Hematopoietic multipotent progenitor cell treated with erythropoietin and hydrocortisone succinate and interleukin-3 and kit ligand, for 8 days (in vitro differentiated cells): ENCODE data around the gene HSPB2.
"Not testable (repeated sequence)": the region's sequence is repeated elsewhere in the genome, so short reads cannot be mapped to it uniquely, and the experiment has no call there.

Experiments used
- DNase-seq: peaks from one replicate; pipeline ENCODE4 v3.0.0-alpha.2; 2015

Gene HSPB2, protein sequence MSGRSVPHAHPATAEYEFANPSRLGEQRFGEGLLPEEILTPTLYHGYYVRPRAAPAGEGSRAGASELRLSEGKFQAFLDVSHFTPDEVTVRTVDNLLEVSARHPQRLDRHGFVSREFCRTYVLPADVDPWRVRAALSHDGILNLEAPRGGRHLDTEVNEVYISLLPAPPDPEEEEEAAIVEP

DNA sequence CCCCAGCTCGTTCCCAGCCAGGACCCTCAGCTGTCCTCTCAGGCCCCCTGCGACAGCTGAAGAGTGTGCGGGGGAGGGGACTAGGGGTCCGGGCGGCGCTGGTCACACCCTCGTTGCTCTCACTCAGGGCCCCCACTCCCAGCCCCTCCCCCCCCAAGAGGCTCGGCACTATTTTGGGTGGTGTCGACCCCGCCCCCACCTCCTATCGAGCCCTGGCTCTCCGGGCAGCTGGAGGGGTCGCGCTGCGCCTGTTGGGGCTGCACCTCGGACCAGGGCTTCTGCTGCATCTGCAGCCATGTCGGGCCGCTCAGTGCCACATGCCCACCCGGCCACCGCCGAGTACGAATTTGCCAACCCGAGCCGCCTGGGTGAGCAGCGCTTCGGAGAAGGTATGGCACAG, at the start of gene HSPB2:
HSPB2 (plus strand) TSS at position 200 of the 400 bp plus-strand sequence; CDS start at position 296, 96 bp downstream.
- no peak for DNase-seq

DNA sequence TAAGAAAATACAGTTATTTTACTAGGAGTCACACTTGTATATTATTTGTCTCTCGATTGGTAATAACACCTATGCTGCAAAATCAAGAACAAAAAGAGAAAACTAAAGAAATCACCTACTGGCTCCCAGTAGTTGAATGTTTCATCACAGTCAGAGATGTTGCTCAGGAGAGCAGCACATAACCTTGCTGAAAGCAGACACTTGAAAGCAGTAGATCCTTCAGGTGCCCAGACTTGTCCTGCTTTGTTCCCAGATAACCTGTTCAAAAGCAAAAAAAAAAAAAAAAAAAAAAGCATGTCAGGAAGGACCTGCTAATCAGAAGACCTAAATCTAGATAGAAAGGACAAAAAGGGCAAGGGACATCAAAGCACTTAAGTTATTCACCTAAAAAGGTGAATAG, 42.4 kb upstream of the HSPB2 start:
- DNase-seq, result no peak

DNA sequence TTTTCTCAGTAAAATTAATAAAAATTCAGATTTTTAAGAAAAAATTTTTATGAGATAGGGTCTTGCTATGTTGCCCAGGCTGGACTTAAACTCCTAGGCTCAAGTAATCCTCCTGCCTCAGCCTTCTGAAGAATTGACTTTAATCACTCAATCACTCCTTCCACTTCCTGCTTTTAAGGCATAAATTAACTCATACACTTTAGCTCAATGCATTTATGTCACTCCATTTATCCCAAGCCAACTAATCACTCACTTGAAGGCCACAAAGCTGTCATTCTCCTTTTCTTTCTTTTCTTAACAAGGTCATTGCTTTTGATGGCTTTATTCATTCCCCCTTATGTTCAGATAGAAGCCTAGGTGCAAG, 42.0 kb upstream of the HSPB2 start:
- DNase-seq, result no peak

DNA sequence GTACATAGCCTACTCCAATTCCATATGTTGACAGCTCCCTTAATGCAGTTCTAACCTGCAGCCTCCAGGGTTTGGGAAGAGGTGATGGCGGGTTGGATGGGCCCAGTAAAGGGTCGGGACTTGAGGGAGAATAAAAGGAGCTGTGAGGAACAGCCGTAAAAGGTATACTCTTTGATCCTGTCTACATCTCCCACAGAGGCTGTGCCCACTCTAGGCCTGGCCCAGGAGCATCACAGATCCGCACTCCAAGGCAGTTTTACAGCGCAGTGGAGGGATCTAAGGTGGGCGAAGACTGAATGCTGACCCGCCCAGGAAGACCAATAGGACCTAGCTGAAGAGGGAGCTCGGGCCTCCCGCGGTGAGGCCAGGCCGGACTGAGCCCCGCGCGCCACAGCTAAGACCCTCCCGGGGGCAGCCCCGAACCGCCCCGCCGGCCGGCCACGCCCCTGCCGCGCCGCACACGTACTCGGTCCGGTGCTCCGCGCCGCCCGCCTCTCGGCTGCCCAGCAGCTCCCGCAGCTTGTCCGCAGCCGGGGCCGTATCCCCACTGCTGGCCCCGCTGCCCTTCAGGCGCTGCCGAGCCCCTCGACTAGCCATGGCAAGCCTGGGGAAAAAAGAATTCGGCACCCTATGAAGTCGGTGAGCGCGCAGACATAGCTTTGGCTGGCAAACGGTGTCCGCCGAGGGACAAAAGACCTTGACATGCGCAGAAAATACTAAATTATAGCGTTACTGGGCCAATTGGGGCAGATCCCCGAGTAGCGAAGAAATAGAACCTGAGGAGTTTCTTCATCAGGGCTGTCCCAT, 41.4 kb upstream of the HSPB2 start, which contains the start of gene ALG9:
ALG9 (minus strand) TSS at position 696 of the 807 bp plus-strand sequence; CDS start at position 597, 99 bp downstream.
- DNase-seq, result peak; percentile 84

DNA sequence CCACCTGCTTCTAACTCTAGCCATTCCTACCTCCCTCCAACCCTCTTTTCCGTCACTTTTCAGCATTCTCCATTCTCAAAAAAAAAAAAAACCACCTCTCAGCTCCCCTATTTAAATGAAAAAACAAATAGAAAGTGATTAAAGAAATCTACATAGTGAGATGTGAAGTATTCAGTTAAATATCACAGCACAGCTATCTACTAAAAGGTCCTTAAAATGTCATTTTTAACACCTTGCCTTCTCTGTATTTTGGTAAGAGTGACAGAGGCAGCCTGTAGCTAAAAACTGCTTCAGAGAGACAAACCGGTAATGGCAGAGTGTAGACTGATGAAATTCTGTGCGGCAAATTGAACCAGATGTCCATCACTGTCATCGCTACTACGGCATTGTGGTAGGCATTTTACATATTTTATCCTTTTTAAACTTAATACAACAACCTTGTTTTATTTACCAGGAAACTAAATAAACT, 40.8 kb upstream of the HSPB2 start:
- no peak for DNase-seq

DNA sequence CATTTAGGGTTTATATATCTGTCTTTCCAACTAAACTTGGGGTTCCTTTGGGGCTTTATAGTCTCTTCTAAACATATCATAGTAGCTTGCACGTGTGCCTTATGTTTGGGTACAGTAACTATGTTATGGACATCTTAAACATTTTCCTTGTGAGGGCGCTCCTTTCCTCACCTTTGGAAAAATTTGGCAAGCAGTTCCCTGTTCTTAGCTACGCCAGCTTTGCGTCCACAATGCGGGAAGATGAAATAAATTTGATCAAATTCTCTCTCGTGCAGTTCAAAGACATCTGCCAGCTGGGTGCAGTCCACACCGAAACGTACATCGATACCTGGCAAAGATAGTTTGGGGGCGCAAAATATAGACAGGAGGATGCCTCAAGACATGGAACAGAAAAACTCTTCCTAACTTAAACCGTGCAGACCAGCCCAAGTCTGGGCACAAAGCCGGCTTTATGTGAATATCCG, 34.1 kb upstream of the HSPB2 start:
- no peak for DNase-seq

DNA sequence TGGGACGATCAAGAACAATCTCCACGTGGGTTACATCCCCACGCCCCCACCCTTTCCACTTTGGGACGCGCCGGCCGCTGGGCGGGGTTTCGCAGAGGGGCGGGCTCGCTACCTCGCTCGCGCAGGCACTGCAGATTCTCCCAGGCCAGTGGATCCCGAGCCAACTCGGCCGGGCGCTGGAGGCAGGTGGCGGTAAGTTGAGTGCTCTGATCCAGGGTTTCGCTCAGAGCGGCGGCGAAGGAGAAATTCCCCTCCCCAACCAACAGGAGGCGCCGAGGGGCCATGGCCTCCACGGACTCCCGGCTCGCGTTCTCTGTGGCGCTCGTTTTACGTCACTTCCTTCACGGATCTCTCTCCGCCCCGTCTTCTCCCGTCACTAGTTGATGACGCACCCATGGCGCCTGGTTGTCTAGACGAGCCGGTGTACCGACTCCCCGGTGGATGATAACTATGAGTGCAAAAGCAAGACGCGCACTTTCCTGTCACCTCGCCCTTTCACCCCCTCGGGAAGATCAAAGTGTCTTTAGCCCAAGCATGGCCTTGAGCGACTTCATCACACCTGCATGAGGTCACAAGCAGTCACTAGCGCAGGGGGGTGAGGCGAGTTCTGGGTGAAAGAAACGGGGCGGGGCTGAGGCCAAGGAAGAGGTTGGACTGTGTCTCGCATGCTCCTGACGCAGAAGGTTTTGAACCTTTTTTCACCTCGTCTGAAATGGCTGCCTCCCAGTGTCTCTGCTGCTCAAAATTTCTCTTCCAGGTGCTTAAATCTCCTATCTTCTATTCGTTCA, 33.5 kb upstream of the HSPB2 start, which contains the start of the genes CFAP68 and FDXACB1:
CFAP68 (plus strand) TSS at position 693 of the 788 bp plus-strand sequence; CDS start at position 713, 20 bp downstream.
FDXACB1 (minus strand) TSS at position 317 of the 788 bp plus-strand sequence; CDS start at position 284, 33 bp downstream.
- peak; percentile 98 for DNase-seq

DNA sequence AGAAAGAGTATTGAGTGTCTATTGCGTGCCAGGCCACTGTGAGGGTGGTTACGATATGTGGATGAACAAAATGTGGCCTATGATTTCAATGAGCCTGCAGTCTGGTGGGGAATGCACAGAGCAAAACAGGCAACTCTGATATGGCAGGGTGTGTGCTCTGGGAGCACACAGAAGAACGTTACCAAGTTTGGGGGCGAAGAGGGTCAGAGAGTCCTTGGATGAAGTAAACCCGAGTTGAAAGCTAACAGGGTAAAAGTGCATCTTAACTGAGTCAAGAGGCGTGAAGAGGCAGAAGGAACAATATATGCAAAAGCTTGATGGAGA, 32.9 kb upstream of the HSPB2 start:
- DNase-seq, result no peak

DNA sequence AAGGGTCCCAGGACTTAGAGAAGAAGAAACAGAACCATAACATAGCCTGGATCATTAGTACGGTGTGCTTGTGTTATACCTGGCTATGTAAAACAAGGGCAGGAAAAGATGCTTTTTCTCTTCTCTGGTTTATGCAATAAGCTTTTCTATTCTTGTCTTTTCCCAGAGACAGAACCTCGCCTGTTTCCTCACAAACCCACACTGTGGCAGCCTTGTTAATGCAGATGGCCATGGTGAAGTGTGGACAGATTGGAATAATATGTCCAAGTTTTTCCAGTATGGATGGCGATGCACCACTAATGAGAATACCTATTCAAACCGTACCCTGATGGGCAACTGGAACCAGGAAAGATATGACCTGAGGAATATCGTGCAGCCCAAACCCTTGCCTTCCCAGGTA, 30.3 kb upstream of the HSPB2 start:
- DNase-seq, result no peak

DNA sequence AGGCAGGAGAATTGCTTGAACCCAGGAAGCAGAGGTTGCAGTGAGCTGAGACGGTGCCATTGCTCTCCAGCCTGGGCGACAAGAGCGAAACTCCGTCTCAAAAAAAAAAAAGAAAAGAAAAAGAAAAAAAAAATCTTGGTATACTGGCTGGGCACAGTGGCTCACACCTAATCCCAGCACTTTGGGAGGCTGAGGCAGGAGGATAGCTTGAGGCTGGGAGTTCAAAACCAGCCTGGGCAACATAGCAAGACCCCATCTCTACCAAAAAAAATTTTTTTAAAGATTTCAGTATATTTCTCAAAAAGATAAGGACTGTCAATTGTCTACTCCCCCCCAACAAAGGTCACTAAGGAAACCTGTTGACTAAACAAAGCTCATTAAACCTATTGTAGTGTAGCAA, 27.5 kb upstream of the HSPB2 start:
- DNase-seq, result not testable (repeated sequence)

DNA sequence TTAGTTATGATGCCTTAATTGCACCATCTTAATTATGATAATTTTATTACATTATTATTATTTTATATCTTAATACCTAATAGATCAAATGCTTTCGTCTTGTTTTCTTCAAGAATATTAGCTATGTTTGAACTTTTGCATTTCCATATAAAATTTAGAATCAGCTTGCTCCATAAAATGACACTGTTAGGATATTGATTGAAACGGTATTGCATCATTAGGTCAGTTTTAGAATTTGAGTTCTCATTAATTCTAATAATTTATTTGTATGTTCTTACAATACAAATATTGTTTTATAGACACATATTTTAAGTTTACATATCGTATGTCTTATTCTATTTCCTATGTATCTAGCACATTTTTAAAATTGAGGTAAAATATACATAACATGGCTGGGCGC, 26.5 kb upstream of the HSPB2 start:
- DNase-seq, result no peak

DNA sequence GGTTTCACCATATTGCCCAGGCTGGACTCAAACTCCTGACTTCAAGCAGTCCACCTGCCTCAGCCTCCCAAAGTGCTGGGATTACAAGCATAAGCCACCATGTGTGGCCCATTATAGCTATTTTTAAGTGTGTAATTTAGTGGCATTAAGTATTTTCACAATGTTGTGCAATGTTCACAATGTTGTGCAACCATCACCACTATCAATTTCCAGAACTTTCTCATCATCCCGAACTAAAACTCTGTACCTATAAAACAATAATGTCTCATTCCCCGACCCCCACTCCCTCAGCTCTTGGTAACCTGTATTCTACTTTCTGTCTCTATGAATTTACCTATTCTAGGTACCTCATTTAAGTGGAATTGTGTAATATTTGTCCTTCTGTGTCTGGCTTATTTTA, 25.7 kb upstream of the HSPB2 start:
- DNase-seq, result no peak

DNA sequence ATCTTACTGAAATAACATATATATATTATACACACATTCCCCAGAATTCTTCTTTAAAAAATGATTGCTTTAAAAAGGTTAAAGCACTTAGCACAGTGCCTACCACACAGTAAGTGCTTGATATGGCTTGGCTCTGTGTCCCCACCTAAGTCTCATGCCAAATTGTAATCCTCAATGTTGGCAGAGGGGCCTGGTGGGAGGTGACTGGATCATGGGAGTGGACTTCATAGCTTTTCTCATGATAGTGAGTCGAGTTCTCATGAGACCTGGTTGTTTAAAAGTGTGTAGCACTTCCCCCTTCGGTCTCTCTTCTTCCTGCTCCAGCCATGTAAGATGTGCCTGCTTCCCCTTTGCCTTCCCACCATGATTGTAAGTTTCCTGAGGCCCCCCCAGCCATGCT, 7.1 kb upstream of the HSPB2 start:
- no peak for DNase-seq

DNA sequence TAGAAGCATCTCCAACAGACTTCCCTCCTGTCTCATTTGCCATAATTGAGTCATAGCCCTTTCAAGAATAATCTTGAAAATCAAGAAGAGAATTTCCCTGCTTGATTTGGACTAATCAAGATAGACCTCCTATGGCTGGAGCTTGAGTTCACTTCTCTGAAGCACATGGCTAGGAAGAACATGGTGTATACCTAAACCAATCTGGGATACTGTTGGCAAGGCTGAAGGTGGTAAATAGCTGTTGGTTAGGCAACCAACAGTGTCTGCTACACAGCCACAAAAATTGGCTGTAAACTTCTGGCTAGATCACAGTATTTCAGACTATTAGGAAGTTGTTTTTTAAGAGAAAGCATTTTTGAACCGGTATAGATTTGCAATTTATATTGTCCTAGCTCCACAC, 5.9 kb upstream of the HSPB2 start:
- no peak for DNase-seq

DNA sequence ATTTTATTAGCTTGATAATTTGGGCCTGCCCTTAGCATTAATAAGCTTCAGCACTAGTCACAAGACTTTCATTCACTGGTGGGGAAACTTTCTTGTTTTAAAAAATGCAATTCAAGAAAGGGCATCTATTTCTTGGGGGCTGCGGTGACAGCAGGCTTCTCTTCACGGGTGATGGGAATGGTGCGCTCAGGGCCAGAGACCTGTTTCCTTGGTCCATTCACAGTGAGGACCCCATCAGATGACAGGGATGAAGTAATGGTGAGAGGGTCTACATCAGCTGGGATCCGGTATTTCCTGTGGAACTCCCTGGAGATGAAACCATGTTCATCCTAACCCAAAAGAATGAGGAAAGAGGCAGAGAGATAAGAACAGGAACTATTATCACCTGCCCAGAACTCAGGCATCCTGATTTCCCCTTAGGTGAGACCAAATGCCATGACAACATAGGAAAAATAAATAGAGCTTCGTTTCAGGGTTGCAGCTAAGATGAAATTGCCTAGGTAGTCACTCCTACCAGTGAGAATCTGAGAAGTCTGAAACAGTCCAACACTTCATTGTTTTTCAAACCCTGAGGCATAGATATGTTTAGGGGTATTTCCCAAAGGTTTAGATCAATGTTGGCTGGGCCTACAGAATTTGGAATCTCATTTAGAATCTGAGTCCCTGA, 3.8 kb upstream of the HSPB2 start:
- DNase-seq, result no peak

DNA sequence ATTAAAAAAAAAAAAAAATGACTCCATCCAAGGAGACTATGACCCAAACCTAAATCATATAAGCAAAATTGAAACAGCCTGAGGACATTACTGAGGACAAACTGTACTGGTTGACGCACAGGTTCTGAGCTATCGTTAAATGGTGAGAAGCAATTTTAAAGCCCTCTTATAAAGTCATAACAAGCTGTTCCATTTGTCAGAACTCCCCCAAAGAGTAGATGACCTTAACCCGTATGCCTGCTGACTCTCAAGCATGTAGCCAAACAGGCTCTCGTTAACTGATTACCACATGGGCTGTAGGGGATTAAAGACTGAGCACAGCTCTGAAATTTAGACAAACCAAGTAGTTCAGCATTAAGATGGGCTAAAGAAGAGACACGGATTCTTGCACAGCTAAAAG, 3.2 kb upstream of the HSPB2 start:
- no peak for DNase-seq

DNA sequence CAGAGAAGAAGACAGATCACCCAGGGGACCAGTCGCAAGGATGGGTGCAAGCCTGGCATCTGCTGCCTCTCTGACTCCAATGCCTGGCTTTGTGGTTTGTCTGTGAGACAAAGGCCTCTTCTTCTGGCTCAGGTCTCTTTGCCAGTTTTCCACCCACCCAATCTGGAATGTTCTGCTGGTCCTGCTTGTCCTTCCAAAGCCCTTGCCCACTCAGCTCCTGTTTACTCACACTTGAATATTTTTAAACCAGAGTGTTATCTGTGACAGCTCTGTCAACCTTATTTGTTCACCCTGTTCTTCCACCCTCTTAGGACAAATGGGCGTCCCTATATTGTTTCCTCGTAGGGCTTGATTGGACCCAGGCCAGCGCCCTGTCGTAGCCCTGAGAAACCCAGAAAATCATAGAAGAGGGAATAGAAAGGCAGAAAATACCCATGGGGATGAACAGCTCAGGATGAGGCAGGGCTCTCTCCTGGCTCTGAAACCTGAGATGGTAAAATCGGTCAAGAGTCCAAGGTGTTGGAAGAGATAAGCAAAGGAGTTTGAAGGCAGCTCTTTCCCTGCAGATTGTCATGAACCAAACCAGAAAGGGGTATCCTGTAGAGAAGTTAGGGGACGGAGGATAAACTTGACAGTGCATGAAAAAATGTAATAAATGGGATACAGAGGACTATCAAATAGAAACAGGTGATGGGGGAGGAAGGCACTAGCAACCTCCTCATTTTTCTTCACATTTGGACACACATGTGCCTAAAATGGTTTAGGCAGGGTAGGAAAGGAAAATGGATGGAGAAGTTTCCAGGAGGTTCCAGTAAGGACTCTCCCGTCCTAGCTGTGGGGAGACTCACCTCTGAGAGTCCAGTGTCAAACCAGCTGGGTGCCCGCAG, 1.6 kb upstream of the HSPB2 start:
- no peak for DNase-seq

DNA sequence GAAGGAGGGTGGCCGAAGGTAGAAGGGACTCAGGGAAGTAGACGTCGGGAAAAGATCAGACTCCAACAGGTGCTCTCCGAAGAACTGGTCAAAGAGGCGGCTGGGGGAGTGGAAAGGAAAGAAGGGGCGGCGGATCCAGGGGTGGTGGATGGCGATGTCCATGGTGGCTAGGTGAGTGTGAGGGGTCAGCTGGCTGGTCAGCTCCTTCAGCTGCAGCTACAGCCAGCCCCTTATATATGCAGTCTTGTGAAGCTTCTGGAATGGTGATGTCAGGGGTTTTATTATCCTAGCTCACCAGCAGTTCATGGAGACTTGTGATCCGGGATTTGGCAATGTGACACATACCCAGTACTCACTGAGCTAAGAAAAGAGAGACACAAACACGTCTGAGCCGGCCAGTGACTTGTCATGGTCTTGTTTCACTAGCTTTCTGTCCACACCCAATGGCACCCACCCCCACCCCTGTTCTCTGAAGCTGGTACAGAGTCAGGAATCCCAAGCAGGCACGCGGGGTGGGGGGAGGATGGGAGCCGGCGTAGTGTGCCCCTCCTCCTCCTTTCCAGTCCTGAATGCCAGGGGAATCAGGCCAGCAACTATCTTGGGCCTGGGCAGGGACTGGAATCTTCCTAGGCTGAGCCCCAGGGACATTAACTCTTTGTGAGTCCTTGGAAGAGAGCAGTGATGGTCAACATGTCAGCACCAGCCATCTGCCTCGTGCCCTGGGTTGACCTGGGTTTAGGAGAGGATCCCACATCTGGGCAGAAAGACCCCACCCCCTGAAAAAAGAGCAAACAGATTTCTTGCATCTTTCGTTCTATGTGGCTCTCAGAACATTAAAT, 752 bp upstream of the HSPB2 start, which contains the start of gene CRYAB:
CRYAB (minus strand) TSS at position 208 of the 839 bp plus-strand sequence; CDS start at position 162, 46 bp downstream.
- DNase-seq, result no peak

DNA sequence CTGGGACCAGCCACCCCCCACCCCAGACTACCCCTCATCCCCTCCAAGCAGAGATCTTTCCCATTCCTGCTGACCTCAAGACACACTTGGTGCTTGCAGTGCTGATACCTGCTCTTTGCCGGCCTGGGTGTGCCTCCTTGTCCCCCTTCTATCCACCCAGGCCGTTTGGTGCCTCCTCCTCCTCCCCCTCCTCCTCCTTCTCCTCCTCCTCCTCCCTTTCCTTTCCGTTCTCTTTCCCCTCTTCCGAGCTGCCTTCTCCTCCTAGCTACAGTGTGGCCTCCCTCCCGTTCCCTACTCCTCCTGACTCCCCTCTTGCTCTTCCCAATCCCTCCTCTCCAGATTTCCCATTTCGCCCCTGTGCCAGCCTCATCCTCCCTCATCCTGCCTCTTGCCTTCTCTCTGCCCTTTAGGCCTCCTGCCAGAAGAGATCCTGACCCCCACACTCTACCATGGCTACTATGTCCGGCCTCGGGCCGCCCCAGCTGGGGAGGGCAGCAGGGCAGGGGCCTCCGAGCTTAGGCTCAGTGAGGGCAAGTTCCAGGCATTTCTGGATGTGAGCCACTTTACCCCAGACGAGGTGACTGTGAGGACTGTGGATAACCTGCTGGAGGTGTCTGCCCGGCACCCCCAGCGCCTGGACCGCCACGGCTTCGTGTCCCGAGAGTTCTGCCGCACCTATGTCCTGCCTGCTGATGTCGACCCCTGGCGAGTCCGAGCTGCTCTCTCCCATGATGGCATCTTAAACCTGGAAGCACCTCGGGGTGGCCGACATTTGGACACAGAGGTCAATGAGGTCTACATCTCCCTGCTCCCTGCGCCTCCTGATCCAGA, 712 bp downstream of the HSPB2 start:
- DNase-seq, result no peak

DNA sequence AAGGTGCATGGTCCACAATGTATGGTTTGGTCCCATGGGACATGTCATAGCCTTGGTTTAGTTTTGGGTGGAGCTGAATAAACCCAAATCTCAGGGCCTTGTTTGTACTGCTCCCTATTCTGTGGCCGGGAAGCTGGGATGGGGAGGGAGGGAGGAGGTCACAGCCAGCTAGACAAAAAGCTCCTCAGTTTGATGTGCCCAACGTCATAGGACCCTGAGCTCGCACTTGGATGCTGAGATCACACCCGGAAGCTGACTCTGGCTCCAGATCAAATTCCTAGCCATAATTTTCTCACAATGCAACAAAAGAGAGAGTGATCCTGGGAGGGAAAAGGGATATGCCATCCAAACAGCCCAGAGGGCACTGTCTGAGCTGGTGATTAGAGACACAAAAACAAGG, 1.5 kb downstream of the HSPB2 start:
- no peak for DNase-seq
